Measurements from ENCODE around the gene DMRT1.

The DMRT1 gene

GRCh38 chr9:922171-922570 is 80.7 kb downstream of the DMRT1 start:
- DNase-seq (ENCODE audit: low read depth in 2 of 2), result no peak

GRCh38 chr9:922731-923130 is 81.2 kb downstream of the DMRT1 start:
- DNase-seq (ENCODE audit: low read depth in 2 of 2), result no peak

GRCh38 chr9:926976-927375 is 85.5 kb downstream of the DMRT1 start:
- DNase-seq (ENCODE audit: low read depth in 2 of 2), result no peak

- no peak for DNase-seq (ENCODE audit: low read depth in 2 of 2)
These were observed 87.0 kb downstream of the DMRT1 start for GRCh38 chr9:928363-929042.

GRCh38 chr9:929719-930118 is 88.2 kb downstream of the DMRT1 start:
- no peak for DNase-seq (ENCODE audit: low read depth in 2 of 2)

GRCh38 chr9:933356-933755 is 91.9 kb downstream of the DMRT1 start:
- DNase-seq (ENCODE audit: low read depth in 2 of 2), result no peak

- no peak for DNase-seq (ENCODE audit: low read depth in 2 of 2)
These were observed 94.0 kb downstream of the DMRT1 start for GRCh38 chr9:935348-935965.

- DNase-seq (ENCODE audit: low read depth in 2 of 2), result no peak
These were observed 101.5 kb downstream of the DMRT1 start for GRCh38 chr9:942805-943580.

- no peak for DNase-seq (ENCODE audit: low read depth in 2 of 2)
These were observed 106.5 kb downstream of the DMRT1 start for GRCh38 chr9:947985-948384.

GRCh38 chr9:948497-948896 is 107.0 kb downstream of the DMRT1 start:
- DNase-seq (ENCODE audit: low read depth in 2 of 2), result no peak

- no peak for DNase-seq (ENCODE audit: low read depth in 2 of 2)
These were observed 108.6 kb downstream of the DMRT1 start for GRCh38 chr9:950139-950538.

- no peak for DNase-seq (ENCODE audit: low read depth in 2 of 2)
These were observed 111.0 kb downstream of the DMRT1 start for GRCh38 chr9:952546-952945.

GRCh38 chr9:959105-959504 is 117.6 kb downstream of the DMRT1 start:
- DNase-seq (ENCODE audit: low read depth in 2 of 2), result no peak

GRCh38 chr9:959914-960313 is 118.4 kb downstream of the DMRT1 start:
- no peak for DNase-seq (ENCODE audit: low read depth in 2 of 2)

- no peak for DNase-seq (ENCODE audit: low read depth in 2 of 2)
These were observed 120.5 kb downstream of the DMRT1 start for GRCh38 chr9:962023-962422.

GRCh38 chr9:965497-965896 is 124.0 kb downstream of the DMRT1 start:
- DNase-seq (ENCODE audit: low read depth in 2 of 2), result no peak

GRCh38 chr9:966870-967269 is 125.4 kb downstream of the DMRT1 start:
- no peak for DNase-seq (ENCODE audit: low read depth in 2 of 2)

GRCh38 chr9:967436-967835 is 125.9 kb downstream of the DMRT1 start:
- no peak for DNase-seq (ENCODE audit: low read depth in 2 of 2)

- DNase-seq (ENCODE audit: low read depth in 2 of 2), result no peak
These were observed 126.6 kb downstream of the DMRT1 start for GRCh38 chr9:967903-968641.

- no peak for DNase-seq (ENCODE audit: low read depth in 2 of 2)
These were observed 128.0 kb downstream of the DMRT1 start for GRCh38 chr9:969310-970150.

Measured in stimulated activated CD4-positive, alpha-beta T cell treated with anti-CD3 and anti-CD28 coated beads, Interleukin-1b, Interleukin-23, amount 100 ng/mL, for 1 hour (primary cell).